PC-9 (cell line): ENCODE measurements around the gene LRFN2. TPM values are rescaled to one million over a fixed set of nuclear protein-coding genes. Genes with fewer than 3 reads are reported as not detected.

Experiments
- BruUV-seq: library from RNA; stranded (reverse); fragments of 400-500 nt; replicated peaks from 2 replicates; lab custom pipeline; 2021; lab: Mats Ljungman, UMichigan
- CTCF ChIA-PET: fragments of 300-600 bp; sonication (Branson Sonifier 250); formaldehyde crosslinking; loops from one replicate; lab custom pipeline; 2022; ENCODE audit warnings: antibody characterized with exemption; lab: Charles Lee
- POLR2A ChIA-PET: fragments of 300-600 bp; sonication (Branson Sonifier 250); formaldehyde crosslinking; loops from one replicate; lab custom pipeline; 2022; ENCODE audit warnings: antibody characterized with exemption; ENCODE audit not compliant: unreplicated experiment; lab: Charles Lee
- DNase-seq, 2 experiments: peaks; one replicate each; pipeline versions ENCODE4 v3.0.0 to v3.0.0-alpha.2; 2015 to 2022; ENCODE audit warnings: mixed read lengths in 1 of 2
- H2AFZ ChIP-seq: fragments of 200-600 bp; sonication (generic); 2 replicates; pipeline ENCODE4 v1.8.1; 2017; ENCODE audit warnings: antibody characterized with exemption
- H3F3A ChIP-seq: fragments of 200-600 bp; sonication (generic); 2 replicates; pipeline ENCODE4 v1.8.1; 2017; ENCODE audit warnings: antibody characterized with exemption, mild to moderate bottlenecking, low read depth; ENCODE audit not compliant: insufficient read depth
- H3K27ac ChIP-seq: fragments of 200-600 bp; sonication (generic); 2 replicates; pipeline ENCODE4 v1.6.1; 2016; ENCODE audit warnings: mixed run types
- H3K27me3 ChIP-seq: fragments of 200-600 bp; sonication (generic); 2 replicates; pipeline ENCODE4 v1.6.1; 2016; ENCODE audit warnings: low read depth, mixed run types; ENCODE audit not compliant: insufficient read depth
- H3K36me3 ChIP-seq: fragments of 200-600 bp; sonication (generic); 2 replicates; pipeline ENCODE4 v1.6.1; 2016; ENCODE audit warnings: low read depth, mixed run types
- H3K4me1 ChIP-seq: fragments of 200-600 bp; sonication (generic); replicated peaks from 2 replicates; pipeline ENCODE4 v1.6.1; 2016; ENCODE audit warnings: mixed run types; ENCODE audit not compliant: insufficient read depth
- H3K4me2 ChIP-seq: fragments of 200-600 bp; sonication (generic); 2 replicates; pipeline ENCODE4 v1.6.1; 2017; ENCODE audit warnings: mixed run types
- H3K4me3 ChIP-seq: fragments of 200-600 bp; sonication (generic); 2 replicates; pipeline ENCODE4 v1.6.1; 2016; ENCODE audit warnings: mixed run types
- H3K79me2 ChIP-seq: fragments of 200-600 bp; sonication (generic); 2 replicates; pipeline ENCODE4 v1.6.1; 2017; ENCODE audit warnings: low read depth, mixed run types
- H3K9me2 ChIP-seq: fragments of 200-600 bp; sonication (generic); 2 replicates; pipeline ENCODE4 v1.8.1; 2017; ENCODE audit warnings: mild to moderate bottlenecking; ENCODE audit not compliant: insufficient read depth
- H3K9me3 ChIP-seq: fragments of 200-600 bp; sonication (generic); 2 replicates; pipeline ENCODE4 v1.8.1; 2016; ENCODE audit warnings: low read depth; ENCODE audit not compliant: insufficient read depth
- H4K20me1 ChIP-seq: fragments of 200-600 bp; sonication (generic); 2 replicates; pipeline ENCODE4 v1.8.1; 2017; ENCODE audit not compliant: insufficient read depth
- CTCF ChIP-seq: fragments of 200-600 bp; sonication (generic); conservative IDR thresholded peaks from 2 replicates; pipeline ENCODE4 v1.6.1; 2017; ENCODE audit warnings: mixed run types, antibody characterized with exemption, mild to moderate bottlenecking, moderate library complexity
- EZH2 ChIP-seq: fragments of 200-600 bp; sonication (generic); IDR thresholded peaks from 2 replicates; pipeline ENCODE4 v1.8.0; 2017; ENCODE audit warnings: antibody characterized with exemption, low read depth
- intact Hi-C: fragments of 100-400 bp; cut with micrococcal nuclease; formaldehyde crosslinking; loops from one replicate; pipeline ENCODE4 v1.10.0; 2022; ENCODE audit not compliant: unreplicated experiment
- total RNA-seq: library from RNA; stranded (reverse); gene quantifications from 2 replicates; pipeline ENCODE4 v1.2.3, GENCODE V29; 2021

Gene LRFN2
- total RNA-seq, 1 experiment from 2014 or later = not detected

DNA sequence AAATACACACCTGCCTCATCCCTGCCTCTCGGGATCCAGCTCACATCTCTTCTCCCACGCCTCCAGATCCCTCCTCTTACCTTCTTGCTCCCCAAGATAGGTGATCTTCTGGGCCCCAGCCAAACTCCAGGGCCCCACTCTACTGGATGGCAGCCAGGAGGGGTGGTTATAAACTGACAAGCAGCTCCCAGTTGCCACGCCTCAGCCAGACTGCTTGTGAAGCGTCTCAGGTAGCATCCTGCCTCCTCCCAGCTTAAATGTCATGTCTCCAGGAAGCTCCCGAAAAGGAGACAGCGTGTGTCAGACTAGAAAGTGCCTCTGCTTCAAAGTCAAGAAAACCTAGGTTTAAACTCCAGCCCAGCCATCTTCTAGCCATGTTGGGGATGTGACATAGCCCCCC is 114.1 kb downstream of the LRFN2 start:
- H3F3A ChIP-seq = no peaks in the 10 kb centered on the region
- intact Hi-C loops = no loop called here
- no peak for TF ChIP-seq EZH2
- TF ChIP-seq CTCF = no peak
- H3K4me2 ChIP-seq = no peak overlapping the region
- no peaks in the 10 kb centered on the region for H3K36me3 ChIP-seq
- no peak overlapping the region for H3K4me3 ChIP-seq
- H3K9me3 ChIP-seq = no peaks in the 10 kb centered on the region
- POLR2A ChIA-PET = no interaction called here
- DNase-seq = no peak
- no TSS peak for BruUV-seq
- no peaks in the 10 kb centered on the region for H4K20me1 ChIP-seq
- no peak overlapping the region for H3K27ac ChIP-seq
- no peak overlapping the region for H2AFZ ChIP-seq
- CTCF ChIA-PET = no interaction called here
- H3K79me2 ChIP-seq = no peaks in the 10 kb centered on the region
- H3K4me1 ChIP-seq = no peaks in the 10 kb centered on the region
- H3K9me2 ChIP-seq = no peaks in the 10 kb centered on the region
- peaks cover 47% of the 10 kb centered on the region for H3K27me3 ChIP-seq

GRCh38 chr6:40472353-40472752 is 114.8 kb downstream of the LRFN2 start:
- CTCF ChIA-PET = no interaction called here
- Histone ChIP-seq H3K36me3 (no peaks in the 10 kb centered on the region), H3F3A (no peaks in the 10 kb centered on the region), H3K27ac (no peak overlapping the region), H4K20me1 (no peaks in the 10 kb centered on the region), H2AFZ (no peak overlapping the region), H3K4me2 (no peak overlapping the region), H3K9me2 (no peaks in the 10 kb centered on the region), H3K4me1 (no peaks in the 10 kb centered on the region), H3K9me3 (no peaks in the 10 kb centered on the region), H3K27me3 (peaks cover 40% of the 10 kb centered on the region), H3K79me2 (no peaks in the 10 kb centered on the region), H3K4me3 (no peak overlapping the region)
- no TSS peak for BruUV-seq
- no peak for TF ChIP-seq EZH2
- no peak for TF ChIP-seq CTCF
- POLR2A ChIA-PET = no interaction called here
- no peak for DNase-seq
- intact Hi-C loops = no loop called here

DNA sequence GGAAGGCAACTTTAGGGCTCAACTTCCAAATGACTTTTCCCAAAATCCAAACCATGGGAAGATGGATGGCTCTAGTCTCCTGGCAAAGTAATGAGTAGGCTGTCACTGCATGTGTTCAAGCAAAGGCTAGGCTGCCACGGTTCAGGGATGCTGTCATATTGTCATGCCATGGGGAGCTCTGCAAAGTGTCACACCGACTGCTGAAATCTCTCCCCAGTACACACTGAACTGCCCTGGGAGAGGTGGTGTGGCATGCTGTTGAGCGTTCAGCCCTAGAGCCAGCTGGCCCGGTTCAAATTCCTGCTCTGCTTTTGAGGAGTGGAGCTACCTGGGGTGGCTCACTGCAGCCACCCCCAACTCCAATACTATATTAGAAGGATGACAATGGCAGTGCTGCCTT is 115.9 kb downstream of the LRFN2 start:
- H3K27ac ChIP-seq = no peak overlapping the region
- DNase-seq = no peak
- no peak overlapping the region for H3K4me3 ChIP-seq
- intact Hi-C loops = no loop called here
- H3K79me2 ChIP-seq = no peaks in the 10 kb centered on the region
- H3F3A ChIP-seq = no peaks in the 10 kb centered on the region
- no peak overlapping the region for H2AFZ ChIP-seq
- no peak overlapping the region for H3K4me2 ChIP-seq
- no peaks in the 10 kb centered on the region for H3K36me3 ChIP-seq
- CTCF ChIA-PET = no interaction called here
- no peaks in the 10 kb centered on the region for H3K4me1 ChIP-seq
- peaks cover 34% of the 10 kb centered on the region for H3K27me3 ChIP-seq
- no peaks in the 10 kb centered on the region for H3K9me3 ChIP-seq
- BruUV-seq = no TSS peak
- no peaks in the 10 kb centered on the region for H4K20me1 ChIP-seq
- POLR2A ChIA-PET = no interaction called here
- H3K9me2 ChIP-seq = no peaks in the 10 kb centered on the region
- no peak for TF ChIP-seq CTCF
- TF ChIP-seq EZH2 = no peak
